T-cell (primary cell): ENCODE results near the gene NADSYN1. TPM values are rescaled to one million over a fixed set of nuclear protein-coding genes. Genes with fewer than 3 reads are reported as not detected.

Experiments used
- ATAC-seq, 4 experiments: fragments of 200-7000 bp in 3 of 4; fragments of 150-1000 bp in 1 of 4; cut with Tn5 transposase; replicated peaks in 1 of 4; 1 replicate in 3 of 4; 2 replicates in 1 of 4; pipeline ENCODE4 v1.10.0; 2021; ENCODE audit warnings: moderate library complexity in 3 of 4, mild to moderate bottlenecking in 2 of 4, moderate number of reproducible peaks in 1 of 4
- CTCF ChIA-PET, 2 donors: fragments of 300-600 bp; sonication (Branson Sonifier 250); formaldehyde crosslinking; loops; one replicate each; lab custom pipeline; 2022; ENCODE audit warnings: antibody characterized with exemption in 2 of 2; lab: Charles Lee
- POLR2A ChIA-PET, 2 donors: fragments of 300-600 bp; sonication (Branson Sonifier 250); formaldehyde crosslinking; loops; one replicate each; lab custom pipeline; 2022; ENCODE audit warnings: antibody characterized with exemption in 2 of 2; lab: Charles Lee
- DNase-seq, 35 experiments: peaks; one replicate each; pipeline versions ENCODE4 v3.0.0 to v3.0.0-alpha.2; 2013 to 2023
- H3K27ac ChIP-seq: one replicate; pipeline ENCODE4 v1.5.1; 2013; ENCODE audit warnings: low read length
- H3K27me3 ChIP-seq, 2 experiments: replicated peaks in 1 of 2; 1 replicate in 1 of 2; 2 replicates in 1 of 2; pipeline versions ENCODE4 v1.6.1 to v1.7.0; 2013; ENCODE audit warnings: low read length in 1 of 2, mixed read lengths in 1 of 2; ENCODE audit not compliant: control insufficient read depth in 2 of 2, insufficient read depth in 2 of 2; ENCODE audit errors: extremely low read depth in 1 of 2
- H3K36me3 ChIP-seq, 2 donors: 1 replicate in 1 of 2; 2 replicates in 1 of 2; pipeline versions ENCODE4 v1.6.1 to v1.7.0; 2013; ENCODE audit warnings: low read length in 1 of 2; ENCODE audit not compliant: control insufficient read depth in 2 of 2, insufficient read depth in 1 of 2; ENCODE audit errors: extremely low read depth in 1 of 2
- H3K4me1 ChIP-seq, 2 experiments: 1 replicate in 1 of 2; 2 replicates in 1 of 2; pipeline versions ENCODE4 v1.6.1 to v1.7.0; 2013; ENCODE audit warnings: low read length in 2 of 2, mixed read lengths in 1 of 2; ENCODE audit not compliant: insufficient read depth in 2 of 2, control insufficient read depth in 1 of 2; ENCODE audit errors: extremely low read depth in 1 of 2
- H3K4me3 ChIP-seq, 2 donors: 1 replicate in 1 of 2; 2 replicates in 1 of 2; pipeline versions ENCODE4 v1.5.1 to v1.7.0; 2013; ENCODE audit warnings: mild to moderate bottlenecking in 2 of 2, low read length in 1 of 2, moderate library complexity in 1 of 2; ENCODE audit not compliant: control insufficient read depth in 1 of 2; ENCODE audit errors: extremely low read depth in 1 of 2
- H3K9me3 ChIP-seq: 2 replicates; pipeline ENCODE4 v1.7.0; 2013
- H3K27ac Mint-ChIP-seq, 2 donors: one replicate each; pipeline ENCODE4 v1.8.0; 2020 to 2021; ENCODE audit warnings: mild to moderate bottlenecking in 2 of 2, mixed read lengths in 2 of 2
- H3K27me3 Mint-ChIP-seq, 2 donors: one replicate each; pipeline ENCODE4 v1.8.0; 2021 to 2022; ENCODE audit warnings: mixed read lengths in 2 of 2
- H3K36me3 Mint-ChIP-seq: one replicate; pipeline ENCODE4 v1.8.0; 2021; ENCODE audit warnings: mixed read lengths
- H3K4me1 Mint-ChIP-seq, 3 donors: one replicate each; pipeline ENCODE4 v1.8.0; 2020 to 2022; ENCODE audit warnings: mixed read lengths in 3 of 3, mild to moderate bottlenecking in 1 of 3
- H3K4me3 Mint-ChIP-seq, 3 donors: one replicate each; pipeline ENCODE4 v1.8.0; 2020 to 2022; ENCODE audit warnings: mild to moderate bottlenecking in 3 of 3, mixed read lengths in 3 of 3, moderate library complexity in 3 of 3
- H3K9me3 Mint-ChIP-seq, 3 donors: one replicate each; pipeline ENCODE4 v1.8.0; 2020 to 2022; ENCODE audit warnings: mixed read lengths in 3 of 3
- WGBS: methylation state at CpG from one replicate; pipeline ENCODE4 v1.1.5; 2013; ENCODE audit warnings: missing lambda C conversion rate; ENCODE audit not compliant: insufficient coverage; 5-methylcytosine and 5-hydroxymethylcytosine counted together
- total RNA-seq, 35 experiments: library from RNA in 6 of 35; stranded (reverse) in 6 of 35; fragments of 120-200 nt in 1 of 35; gene quantifications; one replicate each; pipeline versions ENCODE4 v1.2.1 to v1.2.4 and lab custom pipeline; 2013 to 2026

Gene NADSYN1
- total RNA-seq, 5 donors from 2014 or later (not counting 1 experiment from before 2014, with no cell fraction given): 125 to 190 (median 162) TPM

DNA sequence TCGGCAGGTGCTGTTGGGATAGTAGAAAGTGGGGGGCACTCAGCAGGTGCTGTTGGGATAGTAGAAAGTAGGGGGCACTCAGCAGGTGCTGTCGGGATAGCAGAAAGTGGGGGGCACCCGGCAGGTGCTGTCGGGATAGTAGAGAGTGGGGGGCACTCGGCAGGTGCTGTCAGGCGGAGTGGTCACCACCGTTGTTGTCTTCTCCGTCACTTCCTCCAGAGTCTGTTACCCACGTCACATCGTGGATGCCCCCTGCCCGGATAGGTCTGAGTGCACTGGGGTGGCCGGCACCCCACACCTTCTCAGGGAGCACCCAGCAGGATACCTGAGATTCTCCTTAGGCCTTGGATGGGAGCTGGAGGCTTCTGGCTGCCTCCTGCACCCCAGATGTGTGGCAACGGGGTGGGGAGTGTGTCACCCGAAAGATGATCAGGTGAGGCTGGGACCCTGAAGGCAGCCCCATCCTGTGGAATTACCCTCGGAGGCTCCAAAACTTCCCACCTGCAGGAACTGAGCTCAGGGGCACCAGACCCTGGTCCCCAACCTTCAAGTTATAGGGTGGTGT, 50.0 kb downstream of the NADSYN1 start:
- Histone ChIP-seq H3K9me3 (no peaks in the 10 kb centered on the region), H3K27ac (no peak overlapping the region), H3K36me3 (peaks cover 32 to 45% of the 10 kb centered on the region in 2 donors), H3K4me1 (no peaks in the 10 kb centered on the region), H3K4me3 (no peak overlapping the region), H3K27me3 (no peaks in the 10 kb centered on the region)
- Mint-ChIP-seq H3K27ac (no peak overlapping the region), H3K4me3 (no peak overlapping the region), H3K9me3 (peaks cover under 1 to 16% (median 9%) of the 10 kb centered on the region in 3 donors), H3K27me3 (no peaks in the 10 kb centered on the region), H3K36me3 (peaks cover 76% of the 10 kb centered on the region), H3K4me1 (no peaks in the 10 kb centered on the region)
- ATAC-seq: no peak
- 96% methylated on average over 11 of the region's 15 CpGs for WGBS
- DNase-seq: peak in 1 of 35 experiments; percentile 16
- ChIA-PET CTCF (no interaction called here), POLR2A (no interaction called here)

DNA sequence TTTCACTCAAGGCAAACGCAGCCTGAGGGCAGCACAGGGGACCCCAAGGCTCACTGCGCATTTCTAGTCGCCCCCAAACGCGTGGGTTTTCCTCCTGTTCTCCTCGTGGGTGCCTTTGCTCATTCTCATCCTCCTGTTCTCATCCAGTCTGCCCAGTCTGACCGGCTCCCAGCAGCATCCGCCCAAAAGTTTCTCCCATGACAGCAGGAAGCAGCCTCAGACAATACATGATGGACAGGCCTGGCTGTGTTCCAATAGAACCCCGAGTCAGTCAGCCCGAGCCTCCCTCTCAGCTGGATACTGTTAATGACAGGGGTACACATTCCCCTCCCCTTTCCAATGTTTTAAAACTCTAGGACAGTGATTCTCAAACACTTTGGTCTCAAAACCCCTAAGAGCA, 51.5 kb downstream of the NADSYN1 start:
- DNase-seq: no peak
- H3K9me3 ChIP-seq: peaks cover 6% of the 10 kb centered on the region
- H3K36me3 ChIP-seq: peaks cover 19 to 31% of the 10 kb centered on the region in 2 donors
- H3K4me1 ChIP-seq: no peaks in the 10 kb centered on the region
- no peak overlapping the region for H3K4me3 Mint-ChIP-seq
- peaks cover 62% of the 10 kb centered on the region for H3K36me3 Mint-ChIP-seq
- no peaks in the 10 kb centered on the region for H3K4me1 Mint-ChIP-seq
- no peaks in the 10 kb centered on the region for H3K27me3 Mint-ChIP-seq
- peaks cover 16 to 32% (median 24%) of the 10 kb centered on the region in 3 donors for H3K9me3 Mint-ChIP-seq
- no peak overlapping the region for H3K27ac ChIP-seq
- POLR2A ChIA-PET: no interaction called here
- ATAC-seq: no peak
- H3K4me3 ChIP-seq: no peak overlapping the region
- 96% methylated on average over 8 of the region's 10 CpGs for WGBS
- CTCF ChIA-PET: no interaction called here
- H3K27me3 ChIP-seq: no peaks in the 10 kb centered on the region
- H3K27ac Mint-ChIP-seq: no peak overlapping the region

DNA sequence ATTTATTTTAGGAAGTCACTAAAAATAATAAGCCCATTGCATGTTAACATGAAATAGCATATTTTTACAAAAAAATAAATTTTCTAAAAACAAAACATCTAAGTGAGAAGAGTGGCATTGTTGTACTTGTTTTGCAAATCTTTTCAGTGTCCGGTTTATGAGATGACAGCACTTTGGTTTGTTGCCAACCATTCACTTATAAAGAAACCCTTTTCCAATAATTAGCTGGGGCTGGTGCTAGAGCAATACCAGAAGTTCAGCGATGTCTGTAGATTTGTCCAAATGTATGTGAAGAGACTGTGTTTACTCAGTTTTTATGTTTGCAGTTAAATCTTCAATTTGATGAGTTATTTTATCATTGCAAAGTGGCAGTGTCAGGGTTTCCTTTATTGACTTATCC, 52.0 kb downstream of the NADSYN1 start:
- Mint-ChIP-seq H3K9me3 (peaks cover 20 to 36% (median 28%) of the 10 kb centered on the region in 3 donors), H3K4me3 (no peak overlapping the region), H3K36me3 (peaks cover 59% of the 10 kb centered on the region), H3K27ac (no peak overlapping the region), H3K4me1 (no peaks in the 10 kb centered on the region), H3K27me3 (no peaks in the 10 kb centered on the region)
- no peaks in the 10 kb centered on the region for H3K27me3 ChIP-seq
- H3K27ac ChIP-seq: no peak overlapping the region
- ChIA-PET CTCF (no interaction called here), POLR2A (no interaction called here)
- no peak for DNase-seq
- no peak overlapping the region for H3K4me3 ChIP-seq
- WGBS: no CpG with 5 or more reads among the region's 2 CpGs
- no peaks in the 10 kb centered on the region for H3K4me1 ChIP-seq
- peaks cover 8% of the 10 kb centered on the region for H3K9me3 ChIP-seq
- ATAC-seq: no peak
- H3K36me3 ChIP-seq: peaks cover 15 to 26% of the 10 kb centered on the region in 2 donors

DNA sequence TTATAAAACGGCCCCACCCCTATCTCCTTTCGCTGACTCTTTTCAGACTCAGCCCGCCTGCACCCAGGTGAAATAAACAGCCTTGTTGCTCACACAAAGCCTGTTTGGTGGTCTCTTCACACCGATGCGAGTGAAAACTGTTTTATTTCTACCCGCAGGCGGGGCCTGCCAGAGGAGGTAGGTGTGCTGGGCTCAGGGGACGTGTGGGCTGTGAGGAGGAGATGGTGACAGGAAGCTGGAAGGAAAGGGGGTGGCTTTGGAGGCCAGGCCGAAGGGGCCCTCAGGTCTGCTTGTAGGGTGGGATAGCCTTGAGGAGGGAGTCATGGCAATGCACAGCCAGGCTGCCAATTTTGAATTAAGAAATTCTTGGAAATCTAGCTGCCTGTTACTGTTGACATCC, 52.8 kb downstream of the NADSYN1 start:
- H3K36me3 ChIP-seq: peaks cover 8 to 18% of the 10 kb centered on the region in 2 donors
- POLR2A ChIA-PET: no interaction called here
- Mint-ChIP-seq H3K4me3 (no peak overlapping the region), H3K4me1 (no peaks in the 10 kb centered on the region), H3K27ac (no peak overlapping the region), H3K36me3 (peaks cover 51% of the 10 kb centered on the region), H3K27me3 (no peaks in the 10 kb centered on the region), H3K9me3 (peaks cover 20 to 43% (median 32%) of the 10 kb centered on the region in 3 donors)
- DNase-seq: peak in 2 of 35 experiments; percentile 0 to 13
- whole genome bisulfite sequencing: 94% methylated on average over 7 of the region's 9 CpGs
- no peaks in the 10 kb centered on the region for H3K27me3 ChIP-seq
- no peaks in the 10 kb centered on the region for H3K4me1 ChIP-seq
- peaks cover 8% of the 10 kb centered on the region for H3K9me3 ChIP-seq
- H3K4me3 ChIP-seq: no peak overlapping the region
- CTCF ChIA-PET: no interaction called here
- ATAC-seq: no peak
- H3K27ac ChIP-seq: no peak overlapping the region

DNA sequence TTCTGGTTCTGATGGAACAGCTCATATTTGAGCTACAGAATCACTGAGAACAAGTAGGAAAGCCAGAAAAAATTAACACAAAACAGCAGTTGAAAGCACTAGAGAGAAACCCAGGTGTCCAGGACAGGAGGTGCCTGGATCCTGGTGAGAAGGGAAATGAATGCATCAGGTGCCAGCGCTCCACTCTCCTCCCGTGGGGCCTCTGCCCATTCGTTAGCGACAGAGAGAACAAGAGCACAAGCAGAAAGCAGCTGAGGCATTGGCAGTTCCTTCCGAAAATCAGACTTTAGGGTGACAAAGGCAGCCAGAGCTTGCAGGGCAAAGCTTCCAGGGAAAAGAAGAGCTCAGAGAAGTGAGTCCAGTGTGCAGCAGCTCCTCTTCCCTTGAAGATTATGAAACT, 54.1 kb downstream of the NADSYN1 start:
- no peaks in the 10 kb centered on the region for H3K4me1 ChIP-seq
- ChIA-PET POLR2A (no interaction called here), CTCF (no interaction called here)
- Mint-ChIP-seq H3K9me3 (peaks cover 20 to 50% (median 38%) of the 10 kb centered on the region in 3 donors), H3K4me3 (no peak overlapping the region), H3K27me3 (no peaks in the 10 kb centered on the region), H3K36me3 (peaks cover 43% of the 10 kb centered on the region), H3K4me1 (no peaks in the 10 kb centered on the region), H3K27ac (no peak overlapping the region)
- no peaks in the 10 kb centered on the region for H3K27me3 ChIP-seq
- 94% methylated on average over 5 of the region's 5 CpGs for WGBS
- no peak overlapping the region for H3K27ac ChIP-seq
- ATAC-seq (no peak), DNase-seq (no peak)
- no peak overlapping the region for H3K4me3 ChIP-seq
- peaks cover 8% of the 10 kb centered on the region for H3K9me3 ChIP-seq
- peaks cover 3 to 5% of the 10 kb centered on the region in 2 donors for H3K36me3 ChIP-seq

DNA sequence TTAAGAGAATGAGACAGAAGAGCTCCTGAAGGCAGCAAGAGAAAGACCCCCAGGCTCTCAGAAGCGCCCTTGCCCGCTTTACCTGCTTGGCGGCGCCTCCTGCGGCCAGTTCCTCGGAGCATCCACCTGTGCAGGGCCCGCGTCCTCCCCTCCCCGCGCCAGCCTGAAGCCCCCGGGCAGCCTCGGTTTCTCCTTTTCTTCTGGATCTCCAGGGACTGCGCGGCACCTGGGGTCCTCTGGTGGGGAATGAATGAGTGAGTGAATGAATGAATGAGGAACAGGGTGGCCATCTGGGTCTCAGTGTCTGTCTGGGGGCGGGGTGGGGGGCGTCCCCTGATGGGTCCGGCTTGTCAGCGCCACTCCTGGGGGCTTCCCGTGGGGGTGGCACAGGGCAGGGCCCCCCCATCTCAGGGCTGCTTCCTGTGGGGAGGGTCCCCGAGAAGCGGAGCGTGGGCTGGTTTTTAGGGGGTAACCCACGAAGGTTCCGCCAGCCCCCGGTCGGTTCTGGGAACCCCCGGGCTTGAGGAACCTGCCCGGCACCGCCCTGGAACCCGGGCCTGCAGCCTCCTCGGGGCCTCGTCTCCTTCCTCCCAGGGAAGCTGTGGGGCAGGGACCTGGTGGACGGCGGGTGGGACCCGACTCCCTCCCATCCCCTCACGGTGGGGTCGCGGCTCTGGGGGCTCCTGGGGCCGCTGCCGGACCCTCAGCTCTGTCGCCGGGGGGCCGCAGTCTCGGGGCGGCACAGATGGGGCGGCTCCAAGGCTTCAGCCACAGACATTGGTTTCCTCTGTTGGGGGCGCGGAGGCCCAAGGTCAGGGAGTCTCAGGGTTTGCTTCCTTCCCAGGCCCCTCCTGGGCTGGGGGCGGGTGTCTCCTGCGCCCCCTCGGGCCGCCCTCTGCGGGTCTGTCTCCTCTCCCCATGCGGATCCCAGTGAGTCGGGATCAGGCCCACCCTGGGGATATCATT, 65.8 kb downstream of the NADSYN1 start:
- POLR2A ChIA-PET: no interaction called here
- peaks cover 0 to 4% of the 10 kb centered on the region in 2 experiments for H3K27me3 ChIP-seq
- Mint-ChIP-seq H3K27me3 (no peaks in the 10 kb centered on the region), H3K4me3 (no peak overlapping the region), H3K36me3 (no peaks in the 10 kb centered on the region), H3K4me1 (no peaks in the 10 kb centered on the region), H3K9me3 (peaks cover 0 to 9% (median 2%) of the 10 kb centered on the region in 3 donors), H3K27ac (no peak overlapping the region)
- H3K27ac ChIP-seq: no peak overlapping the region
- WGBS: 91% methylated on average over 48 of the region's 55 CpGs
- H3K4me1 ChIP-seq: no peaks in the 10 kb centered on the region
- ATAC-seq (no peak), DNase-seq (peak in 1 of 35 experiments; percentile 19)
- H3K36me3 ChIP-seq: no peaks in the 10 kb centered on the region
- no peak overlapping the region for H3K4me3 ChIP-seq
- CTCF ChIA-PET: no interaction called here
- no peaks in the 10 kb centered on the region for H3K9me3 ChIP-seq
